HCT116 (cell line): Measurements from ENCODE around the gene TIMM10. TPM values are rescaled to one million over a fixed set of nuclear protein-coding genes. Genes with fewer than 3 reads are reported as not detected.

Experiments used
- ATAC-seq: fragments of 200-7000 bp; cut with Tn5 transposase; 2 replicates; pipeline ENCODE4 v1.9.1; 2020; ENCODE audit warnings: mild to moderate bottlenecking, moderate library complexity
- BruUV-seq: library from RNA; stranded (reverse); fragments of 400-500 nt; replicated peaks from 2 replicates; lab custom pipeline; 2021; lab: Mats Ljungman, UMichigan
- CTCF ChIA-PET: fragments of 300-600 bp; sonication (Branson Sonifier 250); formaldehyde crosslinking; loops from one replicate; lab custom pipeline; 2021; ENCODE audit warnings: antibody characterized with exemption; lab: Charles Lee
- POLR2A ChIA-PET: fragments of 300-600, 350-600 bp; sonication (Branson Sonifier 250); formaldehyde crosslinking; loops from one replicate; lab custom pipeline; 2021; ENCODE audit warnings: antibody characterized with exemption; lab: Charles Lee
- RAD21 ChIA-PET, 2 experiments: fragments of 300-600 bp; sonication (Branson Sonifier 250); formaldehyde crosslinking; loops; one replicate each; lab custom pipeline; 2023; ENCODE audit warnings: low total read pairs in 2 of 2; ENCODE audit not compliant: uncharacterized antibody in 2 of 2, unreplicated experiment in 2 of 2, low non-redundant PET in 1 of 2; lab: Charles Lee
- DNase-seq: peaks from one replicate; pipeline ENCODE4 v3.0.0-alpha.2; 2010; ENCODE audit warnings: low read depth, low spot score
- H2AFZ ChIP-seq: fragments of 200-600 bp; shearing (Covaris generic), sonication (generic); 2 replicates; pipeline ENCODE4 v1.6.1; 2017; ENCODE audit warnings: low read depth, mixed run types, mixed read lengths, antibody characterized with exemption, low read length; ENCODE audit not compliant: poor library complexity, severe bottlenecking
- H3K27ac ChIP-seq: 2 replicates; pipeline ENCODE4 v1.5.1; 2012; ENCODE audit warnings: low read depth, low read length
- H3K27me3 ChIP-seq: fragments of 200-600 bp; sonication (generic); 2 replicates; pipeline ENCODE4 v1.6.1; 2016; ENCODE audit warnings: mixed run types, low read length, mixed read lengths; ENCODE audit not compliant: insufficient read depth
- H3K36me3 ChIP-seq, 2 experiments: fragments of 200-500 bp in 1 of 2; fragments of 200-600 bp in 1 of 2; sonication (Bioruptor generic) in 1 of 2; sonication (generic) in 1 of 2; 2 replicates each; pipeline versions ENCODE4 v1.5.1 to v1.6.1; 2014 to 2016; ENCODE audit warnings: low read length in 2 of 2, inconsistent platforms in 1 of 2, mixed read lengths in 1 of 2, mixed run types in 1 of 2; ENCODE audit not compliant: insufficient read depth in 2 of 2, control insufficient read depth in 1 of 2
- H3K4me1 ChIP-seq, 2 experiments: fragments of 200-600 bp in 1 of 2; sonication (generic) in 1 of 2; 2 replicates each; pipeline versions ENCODE4 v1.5.1 to v1.6.1; 2012 to 2017; ENCODE audit warnings: low read length in 2 of 2, inconsistent platforms in 1 of 2, mild to moderate bottlenecking in 1 of 2, mixed read lengths in 1 of 2, mixed run types in 1 of 2, moderate library complexity in 1 of 2; ENCODE audit not compliant: insufficient read depth in 2 of 2, control insufficient read depth in 1 of 2
- H3K4me2 ChIP-seq: fragments of 200-600 bp; sonication (generic); 2 replicates; pipeline ENCODE4 v1.6.1; 2017; ENCODE audit warnings: mixed run types, low read length, mixed read lengths
- H3K4me3 ChIP-seq, 2 experiments: fragments of 200-600 bp in 1 of 2; sonication (generic) in 1 of 2; replicated peaks in 1 of 2; 2 replicates each; pipeline ENCODE4 v1.5.1; 2011 to 2016; ENCODE audit warnings: low read length in 2 of 2, control low read depth in 1 of 2, low read depth in 1 of 2, mild to moderate bottlenecking in 1 of 2, mixed read lengths in 1 of 2, mixed run types in 1 of 2
- H3K79me2 ChIP-seq: fragments of 200-600 bp; sonication (generic); 2 replicates; pipeline ENCODE4 v1.6.1; 2017; ENCODE audit warnings: mild to moderate bottlenecking, mixed run types, low read length, moderate library complexity, mixed read lengths; ENCODE audit not compliant: insufficient read depth
- H3K9ac ChIP-seq: fragments of 200-600 bp; sonication (generic); 2 replicates; pipeline ENCODE4 v1.6.1; 2016; ENCODE audit warnings: low read length, mixed read lengths
- H3K9me2 ChIP-seq: fragments of 200-600 bp; sonication (generic), shearing (Covaris generic); 2 replicates; pipeline ENCODE4 v1.6.1; 2017; ENCODE audit warnings: mixed run types, mild to moderate bottlenecking, moderate library complexity; ENCODE audit not compliant: insufficient read depth
- H3K9me3 ChIP-seq, 2 experiments: fragments of 200-500 bp in 1 of 2; fragments of 200-600 bp in 1 of 2; sonication (Bioruptor generic) in 1 of 2; sonication (generic) in 1 of 2; 2 replicates each; pipeline ENCODE4 v1.6.1; 2014 to 2017; ENCODE audit warnings: low read length in 2 of 2, mixed read lengths in 2 of 2, inconsistent platforms in 1 of 2, low read depth in 1 of 2, mild to moderate bottlenecking in 1 of 2, mixed run types in 1 of 2, moderate library complexity in 1 of 2; ENCODE audit not compliant: control insufficient read depth in 1 of 2, insufficient read depth in 1 of 2
- H4K20me1 ChIP-seq: fragments of 200-600 bp; sonication (generic), shearing (Covaris generic); 2 replicates; pipeline ENCODE4 v1.6.1; 2017; ENCODE audit warnings: mixed run types, mild to moderate bottlenecking, moderate library complexity; ENCODE audit not compliant: insufficient read depth
- CTCF ChIP-seq, 3 experiments: fragments of 200-600 bp in 1 of 3; sonication (generic) in 1 of 3; IDR thresholded peaks in 2 of 3; conservative IDR thresholded peaks in 1 of 3; 2 replicates each; pipeline ENCODE4 v1.5.1; 2012 to 2017; ENCODE audit warnings: low read depth in 2 of 3, low read length in 2 of 3, antibody characterized with exemption in 1 of 3, borderline replicate concordance in 1 of 3, control low read depth in 1 of 3, mild to moderate bottlenecking in 1 of 3, mixed read lengths in 1 of 3, mixed run types in 1 of 3, moderate library complexity in 1 of 3; ENCODE audit not compliant: insufficient read depth in 1 of 3
- POLR2A ChIP-seq: IDR thresholded peaks from 2 replicates; pipeline ENCODE4 v1.7.0; 2011; ENCODE audit warnings: borderline replicate concordance; ENCODE audit not compliant: insufficient read depth, insufficient read length; ENCODE audit errors: extremely low read depth
- RAD21 ChIP-seq: IDR thresholded peaks from 2 replicates; pipeline ENCODE4 v1.6.1; 2012; ENCODE audit warnings: low read depth, mild to moderate bottlenecking
- SP1 ChIP-seq: IDR thresholded peaks from 2 replicates; pipeline ENCODE4 v1.6.1; 2012; ENCODE audit warnings: low read depth
- intact Hi-C: fragments of 100-400 bp; cut with micrococcal nuclease; formaldehyde crosslinking; loops from 2 replicates; pipeline ENCODE4 v1.10.0; 2022
- total RNA-seq: library from RNA; stranded (reverse); gene quantifications from one replicate; pipeline ENCODE4 v1.2.1, GENCODE V29; 2021; ENCODE audit not compliant: unreplicated experiment

The TIMM10 gene
- total RNA-seq, 1 experiment from 2014 or later, result 65.6 TPM

DNA sequence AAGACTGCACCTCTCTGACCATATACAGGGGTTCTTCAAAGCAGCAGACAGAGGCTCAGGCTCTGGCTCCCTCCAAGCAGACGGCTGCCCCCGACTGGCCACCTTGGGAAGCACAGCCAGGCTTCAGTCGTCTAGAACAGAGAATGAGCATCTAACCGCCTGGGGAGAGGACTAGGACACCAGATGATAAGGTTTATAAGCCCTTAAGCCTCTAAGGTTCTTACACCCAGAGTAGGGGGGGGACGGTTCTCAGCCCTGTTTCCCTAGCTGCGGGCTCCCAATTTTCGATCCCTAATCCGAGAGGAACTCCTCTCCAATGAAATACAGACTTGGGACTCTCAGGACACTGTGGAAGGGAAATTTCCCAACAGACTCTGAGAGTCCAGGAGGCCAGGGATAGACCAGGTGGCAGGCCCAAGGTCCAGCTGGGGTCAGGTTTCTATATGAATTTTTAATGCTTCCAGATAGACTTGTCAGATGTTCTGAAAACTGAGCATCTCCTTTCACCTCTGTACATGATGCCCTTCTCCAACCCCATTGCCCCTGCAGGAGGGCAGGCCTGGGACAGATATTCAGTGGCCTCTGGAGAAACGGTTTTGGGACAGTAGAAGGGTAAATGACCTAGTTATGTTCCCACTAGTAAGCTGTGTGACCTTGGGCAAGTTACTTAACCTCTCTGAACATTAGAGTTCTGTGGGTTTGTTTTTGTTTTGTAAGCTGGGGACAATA, 50.0 kb downstream of the TIMM10 start:
- BruUV-seq, result no TSS peak
- RAD21 ChIA-PET, result no interaction called here

More for the DNA sequence above, 50.0 kb downstream of the TIMM10 start:
- no peak overlapping the region for H3K9ac ChIP-seq
- H3K27ac ChIP-seq, result no peak overlapping the region
- TF ChIP-seq CTCF (IDR thresholded peaks at IDR 0.05 in 2 of 3, conservative IDR thresholded peaks at IDR 0.05 in 1 of 3; ENCODE audit: borderline replicate concordance in 1 of 3, insufficient read depth in 1 of 3, low read depth in 2 of 3, low read length in 2 of 3) (peak; percentile 63 to 86 (median 86)), POLR2A (no peak), SP1 (no peak), RAD21 (peak; percentile 58)
- ATAC-seq (peak; percentile 90), DNase-seq (no peak)
- no peaks in the 10 kb centered on the region for H3K36me3 ChIP-seq
- no peaks in the 10 kb centered on the region for H3K9me2 ChIP-seq
- ChIA-PET CTCF (interaction anchor here (0.9 to 1.8 kb wide), 3 partner anchors 11 to 17 kb away, joined by 3 to 8 read pairs (median 3); no protein-coding TSS in a partner anchor), POLR2A (no interaction called here)
- H4K20me1 ChIP-seq, result no peaks in the 10 kb centered on the region
- no peak overlapping the region for H3K4me2 ChIP-seq
- no peak overlapping the region for H2AFZ ChIP-seq
- H3K79me2 ChIP-seq, result no peaks in the 10 kb centered on the region
- H3K27me3 ChIP-seq, result no peaks in the 10 kb centered on the region
- H3K4me1 ChIP-seq, result no peaks in the 10 kb centered on the region
- no peak overlapping the region for H3K4me3 ChIP-seq
- intact Hi-C loops, result no loop called here
- no peaks in the 10 kb centered on the region for H3K9me3 ChIP-seq
